Measurements from ENCODE around the gene RSRP1.
A peak's percentile ranks its signal among the peaks of the same experiment; 100 is the strongest.
"Not testable (repeated sequence)": the region's sequence is repeated elsewhere in the genome, so short reads cannot be mapped to it uniquely, and the experiment has no call there.

The RSRP1 gene

GRCh38 chr1:25256578-25256965, 9.3 kb upstream of the RSRP1 start:
- no peak for DNase-seq

- no peak for DNase-seq
These were observed 8.7 kb upstream of the RSRP1 start for GRCh38 chr1:25255706-25256577.

- peak; percentile 69 for DNase-seq
These were observed 6.7 kb upstream of the RSRP1 start for GRCh38 chr1:25253911-25254310.

GRCh38 chr1:25247829-25248754, 838 bp upstream of the RSRP1 start:
- no peak for DNase-seq

GRCh38 chr1:25246600-25247023, 642 bp downstream of the RSRP1 start:
- peak; percentile 8 for DNase-seq

- no peak for DNase-seq
These were observed 1.2 kb downstream of the RSRP1 start for GRCh38 chr1:25245809-25246599.

- DNase-seq: no peak
These were observed 1.9 kb downstream of the RSRP1 start for GRCh38 chr1:25245393-25245792.

GRCh38 chr1:25243907-25244306, 3.3 kb downstream of the RSRP1 start:
- peak; percentile 28 for DNase-seq

GRCh38 chr1:25239681-25240541, 7.3 kb downstream of the RSRP1 start:
- peak; percentile 85 for DNase-seq

GRCh38 chr1:25238046-25238445, 9.2 kb downstream of the RSRP1 start:
- DNase-seq: no peak

- not testable (repeated sequence) for DNase-seq
These were observed 11.0 kb downstream of the RSRP1 start for GRCh38 chr1:25236261-25236660.

- not testable (repeated sequence) for DNase-seq
These were observed 11.8 kb downstream of the RSRP1 start for GRCh38 chr1:25235411-25235810.

GRCh38 chr1:25232866-25233784, 14.1 kb downstream of the RSRP1 start:
- peak; percentile 81 for DNase-seq

GRCh38 chr1:25232027-25232865, 15.0 kb downstream of the RSRP1 start, which contains the start of gene SYF2:
Gene SYF2, minus strand, starts transcription at chr1:25232502. Its CDS starts 35 bp downstream, at chr1:25232467.
- DNase-seq: peak; percentile 94

- peak; percentile 11 for DNase-seq
These were observed 23.8 kb downstream of the RSRP1 start for GRCh38 chr1:25223471-25223870.

- no peak for DNase-seq
These were observed 24.6 kb downstream of the RSRP1 start for GRCh38 chr1:25222606-25223005.

GRCh38 chr1:25220666-25221065, 26.6 kb downstream of the RSRP1 start:
- no peak for DNase-seq

GRCh38 chr1:25219661-25220251, 27.5 kb downstream of the RSRP1 start:
- no peak for DNase-seq
